Measurements from ENCODE around the gene RGS3. TPM values are rescaled to one million over a fixed set of nuclear protein-coding genes. Genes with fewer than 3 reads are reported as not detected.

The RGS3 gene
- polyA plus RNA-seq, 1 of the 3 experiments (the other 2 are of a cell fraction): 50.6 TPM

- TF ChIP-seq REST (IDR thresholded peaks at IDR 0.05; ENCODE audit: low read depth, low read length): no peak
- no peak for TF ChIP-seq GATA2 (CRISPR knock-in tag; IDR thresholded peaks at IDR 0.05)
- no peak for TF ChIP-seq FOSL2 (IDR thresholded peaks at IDR 0.05; ENCODE audit: borderline replicate concordance, low read depth)
- no peak for TF ChIP-seq JUND (IDR thresholded peaks at IDR 0.05)
- no peak for TF ChIP-seq ELF1 (IDR thresholded peaks at IDR 0.05)
Measured at GRCh38 chr9:113617550-113617949, 154.0 kb downstream of the RGS3 start (continued).

GRCh38 chr9:113618836-113619490, 155.4 kb downstream of the RGS3 start:
- Histone ChIP-seq H3K9me2 (no peaks in the 10 kb centered on the region), H3K36me3 (replicated peaks in 1 of 2; ENCODE audit: control insufficient read depth in 1 of 2, insufficient read depth in 2 of 2, low read length in 1 of 2) (no peaks in the 10 kb centered on the region), H4K20me1 (ENCODE audit: insufficient read depth) (no peaks in the 10 kb centered on the region), H3K4me3 (ENCODE audit: low read depth in 2 of 2, low read length in 1 of 2) (no peak overlapping the region), H3K27me3 (ENCODE audit: insufficient read depth) (no peaks in the 10 kb centered on the region), H3K27ac (ENCODE audit: low read depth in 2 of 2, low read length in 1 of 2) (peak overlapping the region in 1 of 2 experiments; percentile 100; a peak in 2 of 4 replicates), H3K4me1 (ENCODE audit: control insufficient read depth in 1 of 2, insufficient read depth in 2 of 2, low read depth in 1 of 2, low read length in 1 of 2) (peaks cover 59% of the 10 kb centered on the region in 2 experiments), H2AFZ (ENCODE audit: low read depth) (no peak overlapping the region), H3F3A (replicated peaks; ENCODE audit: insufficient read depth) (peaks cover 31% of the 10 kb centered on the region), H3K9ac (no peak overlapping the region), H3K79me2 (ENCODE audit: insufficient read depth) (no peaks in the 10 kb centered on the region), H3K9me3 (no peaks in the 10 kb centered on the region), H3K4me2 (peak overlapping the region; percentile 91)
- ChIA-PET POLR2A (no interaction called here), CTCF (interaction anchor here (44.7 kb wide), 1 partner anchor 34 kb away, joined by 1335 read pairs; no protein-coding TSS in a partner anchor)
- WGBS (ENCODE audit: low lambda C conversion rate): 95% methylated on average over 5 of the region's 7 CpGs
- no peak for DNase-seq
- TF ChIP-seq EP300 (IDR thresholded peaks at IDR 0.05; ENCODE audit: borderline replicate concordance in 1 of 2, low read depth in 1 of 2, low read length in 1 of 2) (no peak), REST (IDR thresholded peaks at IDR 0.05; ENCODE audit: low read depth, low read length) (no peak), CTCF (IDR thresholded peaks at IDR 0.05) (no peak), IRF3 (IDR thresholded peaks at IDR 0.05; ENCODE audit: low read depth, low read length) (no peak), FOXM1 (IDR thresholded peaks at IDR 0.05; ENCODE audit: low read depth) (no peak), RAD21 (IDR thresholded peaks at IDR 0.05; ENCODE audit: low read length) (no peak), NRF1 (IDR thresholded peaks at IDR 0.05; ENCODE audit: low read depth, low read length) (no peak), MAX (IDR thresholded peaks at IDR 0.05; ENCODE audit: low read depth) (no peak), USF2 (IDR thresholded peaks at IDR 0.05; ENCODE audit: borderline replicate concordance, low read depth, low read length) (no peak)
